Amygdala (tissue), 56 donors: Measurements from ENCODE around the gene SLC17A9.

ENCODE experiments used
- DNase-seq, 56 donors: peaks; one replicate each; lab custom pipeline; 2025; lab: John Stamatoyannopoulos, UW

The SLC17A9 gene

GRCh38 chr20:63014287-63014686 lies 61.8 kb downstream of the SLC17A9 start:
- DNase-seq: no peak

DNA sequence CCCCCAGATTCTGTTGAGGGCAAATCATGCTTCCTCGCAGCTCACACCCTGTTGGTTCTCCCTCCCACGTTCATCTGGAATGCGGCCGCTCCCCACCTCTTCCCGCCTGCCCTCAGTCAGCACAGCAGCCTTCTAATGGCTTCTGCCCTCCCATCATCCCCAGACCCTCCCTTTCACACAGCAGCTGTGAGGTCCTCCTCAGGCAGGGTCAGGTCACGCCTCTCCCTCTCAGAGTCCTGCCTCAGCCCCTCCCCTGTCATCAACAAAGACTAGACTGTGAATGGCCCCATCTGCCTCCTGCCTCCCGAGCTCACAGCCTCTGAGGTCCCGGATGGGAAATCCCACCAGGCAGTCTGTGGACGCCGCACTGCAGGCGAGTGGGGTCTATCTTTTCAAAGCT lies 62.2 kb downstream of the SLC17A9 start:
- DNase-seq: no peak

- DNase-seq: no peak
Observed at GRCh38 chr20:63015147-63015661, 62.7 kb downstream of the SLC17A9 start.

DNA sequence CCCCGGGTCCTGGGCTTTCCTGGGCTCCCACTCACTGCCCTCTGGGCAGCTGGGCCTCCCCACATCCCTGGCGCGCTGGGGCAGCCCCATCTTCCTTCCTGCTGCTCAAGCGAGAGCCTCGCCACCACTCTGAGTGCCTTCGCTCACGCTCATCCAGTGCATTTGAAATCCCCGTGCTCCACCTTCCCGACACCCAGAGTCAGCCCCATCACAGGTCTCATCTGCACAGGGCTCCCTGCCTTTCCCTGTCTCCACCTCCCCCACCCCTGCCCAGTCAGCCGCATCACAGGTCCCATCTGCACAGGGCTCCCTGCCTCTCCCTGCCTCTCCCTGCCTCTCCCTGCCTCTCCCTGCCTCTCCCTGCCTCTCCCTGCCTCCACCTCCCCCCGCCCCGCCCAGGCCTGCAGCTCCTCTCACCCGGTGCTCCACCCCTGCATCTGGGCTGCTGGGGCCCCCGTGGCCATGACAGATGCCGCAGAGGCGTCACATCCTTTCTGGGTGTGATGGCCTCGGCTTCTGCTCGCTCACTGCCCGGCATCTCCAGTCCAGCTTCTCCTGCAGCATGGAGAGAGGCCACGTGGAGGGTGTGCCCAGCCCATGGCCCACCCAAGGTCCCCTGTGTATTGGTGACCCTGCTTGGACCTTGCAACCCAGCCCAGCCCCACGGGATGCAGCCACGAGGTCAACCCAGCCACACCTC lies 63.3 kb downstream of the SLC17A9 start:
- no peak for DNase-seq

DNA sequence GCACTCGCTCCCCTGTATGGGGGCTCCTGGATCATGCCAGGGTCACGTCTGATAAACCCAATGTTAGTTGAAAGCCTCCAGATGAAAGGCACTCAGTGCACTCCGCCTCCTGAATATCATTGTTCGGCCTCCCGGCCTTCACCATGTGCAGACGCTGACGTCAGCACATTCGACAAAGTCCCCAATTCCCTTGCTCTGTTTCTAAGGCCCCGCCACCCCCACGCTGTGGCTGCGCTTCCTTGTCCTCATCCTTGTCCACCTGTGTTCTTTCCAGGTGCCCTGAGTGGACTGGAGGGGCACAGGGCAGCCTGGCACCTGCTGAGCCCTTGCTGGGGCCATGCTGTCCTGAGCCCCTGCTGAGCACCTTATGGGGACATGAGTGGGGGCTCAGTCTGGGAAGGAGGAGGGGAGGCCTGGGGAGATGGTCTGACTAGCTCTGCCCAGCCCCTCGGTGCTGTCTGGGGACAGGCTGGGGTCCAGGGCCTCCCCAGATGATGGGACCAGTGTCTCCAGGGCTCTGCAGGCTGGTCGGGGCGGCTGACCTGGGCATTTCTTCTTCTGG lies 64.1 kb downstream of the SLC17A9 start:
- DNase-seq: no peak

GRCh38 chr20:63017076-63017825 lies 64.7 kb downstream of the SLC17A9 start:
- no peak for DNase-seq

GRCh38 chr20:63017826-63018411 lies 65.4 kb downstream of the SLC17A9 start:
- no peak for DNase-seq
